H9 (cell line): ENCODE data around the gene POU1F1. TPM values are rescaled to one million over a fixed set of nuclear protein-coding genes. Genes with fewer than 3 reads are reported as not detected.

Experiments used
- DNase-seq: peaks from one replicate; pipeline ENCODE4 v3.0.0-alpha.2; 2017
- H2AFZ ChIP-seq: one replicate; pipeline ENCODE4 v1.6.1; 2013; ENCODE audit warnings: mild to moderate bottlenecking, low read length, control low read depth, moderate library complexity
- H2AK5ac ChIP-seq: 2 replicates; pipeline ENCODE4 v1.6.1; 2013; ENCODE audit warnings: low read length, control low read depth, mixed read lengths; ENCODE audit not compliant: insufficient read length
- H2BK120ac ChIP-seq: one replicate; pipeline ENCODE4 v1.6.1; 2013; ENCODE audit warnings: low read depth, mild to moderate bottlenecking, low read length, control low read depth, inconsistent platforms; ENCODE audit not compliant: poor library complexity, severe bottlenecking
- H2BK12ac ChIP-seq: 2 replicates; pipeline ENCODE4 v1.6.1; 2013; ENCODE audit warnings: low read length, control low read depth, mixed read lengths, low read depth; ENCODE audit not compliant: insufficient read length
- H2BK15ac ChIP-seq: 2 replicates; pipeline ENCODE4 v1.6.1; 2013; ENCODE audit warnings: low read depth, low read length, control low read depth
- H2BK20ac ChIP-seq: one replicate; pipeline ENCODE4 v1.6.1; 2013; ENCODE audit warnings: low read depth, mild to moderate bottlenecking, low read length, control low read depth, inconsistent platforms; ENCODE audit not compliant: poor library complexity, severe bottlenecking
- H2BK5ac ChIP-seq: 2 replicates; pipeline ENCODE4 v1.6.1; 2013; ENCODE audit warnings: low read length, control low read depth, mixed read lengths; ENCODE audit not compliant: insufficient read length
- H3K14ac ChIP-seq: 2 replicates; pipeline ENCODE4 v1.6.1; 2013; ENCODE audit warnings: low read length, control low read depth; ENCODE audit not compliant: insufficient read depth
- H3K18ac ChIP-seq: 2 replicates; pipeline ENCODE4 v1.6.1; 2013; ENCODE audit warnings: low read depth, mild to moderate bottlenecking, mixed read lengths, low read length, control low read depth; ENCODE audit not compliant: insufficient read length
- H3K23ac ChIP-seq: 2 replicates; pipeline ENCODE4 v1.6.1; 2013; ENCODE audit warnings: low read length, control low read depth, mixed read lengths, low read depth; ENCODE audit not compliant: insufficient read length
- H3K23me2 ChIP-seq: 2 replicates; pipeline ENCODE4 v1.6.1; 2013; ENCODE audit warnings: low read depth, mild to moderate bottlenecking, mixed read lengths, low read length, control low read depth; ENCODE audit not compliant: insufficient read length, poor library complexity, severe bottlenecking
- H3K27ac ChIP-seq: 2 replicates; pipeline ENCODE4 v1.5.1; 2013; ENCODE audit warnings: low read length, control low read depth, mixed read lengths, low read depth; ENCODE audit not compliant: insufficient read length
- H3K27me3 ChIP-seq: 2 replicates; pipeline ENCODE4 v1.6.1; 2013; ENCODE audit warnings: low read length, control low read depth, inconsistent platforms; ENCODE audit not compliant: insufficient read depth
- H3K4ac ChIP-seq: 2 replicates; pipeline ENCODE4 v1.6.1; 2013; ENCODE audit warnings: low read depth, mild to moderate bottlenecking, control low read depth, inconsistent platforms, low read length, moderate library complexity
- H3K4me1 ChIP-seq: 2 replicates; pipeline ENCODE4 v1.6.1; 2013; ENCODE audit warnings: low read length, control low read depth, inconsistent platforms; ENCODE audit not compliant: insufficient read depth
- H3K4me2 ChIP-seq: 2 replicates; pipeline ENCODE4 v1.6.1; 2013; ENCODE audit warnings: low read length, control low read depth, mixed read lengths; ENCODE audit not compliant: insufficient read length, insufficient read depth
- H3K56ac ChIP-seq: 2 replicates; pipeline ENCODE4 v1.6.1; 2013; ENCODE audit warnings: low read depth, mild to moderate bottlenecking, mixed read lengths, low read length, control low read depth; ENCODE audit not compliant: insufficient read length
- H3K79me1 ChIP-seq: 2 replicates; pipeline ENCODE4 v1.6.1; 2013; ENCODE audit warnings: low read depth, mild to moderate bottlenecking, moderate library complexity, low read length, control low read depth, inconsistent platforms; ENCODE audit not compliant: insufficient read depth, poor library complexity, severe bottlenecking
- H3K79me2 ChIP-seq: 2 replicates; pipeline ENCODE4 v1.6.1; 2013; ENCODE audit warnings: low read length, control low read depth, inconsistent platforms; ENCODE audit not compliant: insufficient read depth
- H3K9ac ChIP-seq: 2 replicates; pipeline ENCODE4 v1.6.1; 2013; ENCODE audit warnings: low read length, control low read depth, mixed read lengths; ENCODE audit not compliant: insufficient read length; ENCODE audit errors: extremely low read depth
- H3K9me3 ChIP-seq: one replicate; pipeline ENCODE4 v1.6.1; 2013; ENCODE audit warnings: low read depth, low read length, inconsistent platforms; ENCODE audit not compliant: control insufficient read depth
- H3T11ph ChIP-seq: one replicate; pipeline ENCODE4 v1.6.1; 2013; ENCODE audit warnings: mild to moderate bottlenecking, low read length, control low read depth, inconsistent platforms
- H4K20me1 ChIP-seq: one replicate; pipeline ENCODE4 v1.6.1; 2013; ENCODE audit not compliant: control insufficient read depth, insufficient read length, insufficient read depth
- H4K5ac ChIP-seq: 2 replicates; pipeline ENCODE4 v1.6.1; 2013; ENCODE audit warnings: low read depth, mild to moderate bottlenecking, mixed read lengths, low read length, control low read depth; ENCODE audit not compliant: insufficient read length
- H4K8ac ChIP-seq: replicated peaks from 2 replicates; pipeline ENCODE4 v1.6.1; 2013; ENCODE audit warnings: low read length, control low read depth, mixed read lengths, low read depth; ENCODE audit not compliant: insufficient read length
- H4K91ac ChIP-seq: 2 replicates; pipeline ENCODE4 v1.6.1; 2013; ENCODE audit warnings: low read depth, mild to moderate bottlenecking, moderate library complexity, mixed read lengths, low read length, control low read depth; ENCODE audit not compliant: insufficient read length
- H3K27ac Mint-ChIP-seq, 3 experiments: 2 replicates in 2 of 3; 3 replicates in 1 of 3; pipeline ENCODE4 v1.8.0; 2020 to 2021; ENCODE audit warnings: mixed read lengths in 3 of 3, mild to moderate bottlenecking in 1 of 3, moderate library complexity in 1 of 3
- H3K27me3 Mint-ChIP-seq: 2 replicates; pipeline ENCODE4 v1.8.0; 2021; ENCODE audit warnings: low read depth, mild to moderate bottlenecking, moderate library complexity, mixed read lengths
- H3K36me3 Mint-ChIP-seq, 3 experiments: 2 replicates in 2 of 3; 3 replicates in 1 of 3; pipeline ENCODE4 v1.8.0; 2020 to 2021; ENCODE audit warnings: low read depth in 3 of 3, mixed read lengths in 3 of 3; ENCODE audit not compliant: insufficient read depth in 1 of 3
- H3K4me1 Mint-ChIP-seq, 2 experiments: 2 replicates each; pipeline ENCODE4 v1.8.0; 2020; ENCODE audit warnings: mixed read lengths in 2 of 2
- H3K4me3 Mint-ChIP-seq, 2 experiments: 2 replicates in 1 of 2; 3 replicates in 1 of 2; pipeline ENCODE4 v1.8.0; 2020 to 2021; ENCODE audit warnings: mild to moderate bottlenecking in 2 of 2, mixed read lengths in 2 of 2, moderate library complexity in 1 of 2
- H3K9me3 Mint-ChIP-seq, 2 experiments: 2 replicates in 1 of 2; 3 replicates in 1 of 2; pipeline ENCODE4 v1.8.0; 2020; ENCODE audit warnings: mild to moderate bottlenecking in 2 of 2, mixed read lengths in 2 of 2, moderate library complexity in 1 of 2
- WGBS: extraction: QIAGEN DNeasy Blood & Tissue Kit; methylation state at CpG from one replicate; pipeline ENCODE4 v1.1.7; 2013; ENCODE audit warnings: missing lambda C conversion rate, low lambda C conversion rate, mixed read lengths; ENCODE audit not compliant: insufficient read length; ENCODE audit errors: extremely low coverage; 5-methylcytosine and 5-hydroxymethylcytosine counted together
- total RNA-seq: library from RNA; stranded (reverse); gene quantifications from 2 replicates; pipeline ENCODE4 v1.2.1, GENCODE V29; 2021
- TF ChIP-seq, protein P1 (sequence below): fragments of 200-600 bp; sonication (generic); conservative IDR thresholded peaks from 3 replicates; pipeline ENCODE4 v1.8.0; 2021; ENCODE audit warnings: antibody characterized with exemption, mild to moderate bottlenecking

POU1F1 gene
- total RNA-seq, 1 experiment from 2014 or later = not detected

DNA sequence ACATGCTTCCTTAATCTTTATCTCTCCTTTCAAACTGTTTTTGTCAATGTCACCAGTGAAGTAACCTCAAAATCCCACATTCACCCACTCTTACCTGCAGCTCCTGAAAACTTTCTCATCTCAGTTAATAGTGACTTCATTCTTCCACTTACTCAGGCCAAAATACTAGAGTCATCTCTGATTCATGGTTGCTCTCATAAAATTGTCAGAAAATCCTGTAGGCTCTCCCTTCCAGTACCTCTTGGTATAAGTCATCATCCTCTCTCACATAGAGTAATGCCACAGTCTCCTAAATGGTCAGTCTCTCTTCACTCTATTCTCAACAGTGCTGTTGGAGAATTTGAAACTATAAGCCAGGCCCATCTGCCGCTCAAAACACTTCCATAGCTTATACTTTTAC lies 34.9 kb upstream of the POU1F1 start:
- H3K27ac ChIP-seq = no peak overlapping the region
- H3K18ac ChIP-seq = no peak overlapping the region
- H3K27me3 Mint-ChIP-seq = no peaks in the 10 kb centered on the region
- H4K20me1 ChIP-seq = no peaks in the 10 kb centered on the region
- H3K4me1 Mint-ChIP-seq = peaks cover 3 to 4% of the 10 kb centered on the region in 2 experiments; a peak in 1 of 4 replicates
- TF ChIP-seq, protein P1, sequence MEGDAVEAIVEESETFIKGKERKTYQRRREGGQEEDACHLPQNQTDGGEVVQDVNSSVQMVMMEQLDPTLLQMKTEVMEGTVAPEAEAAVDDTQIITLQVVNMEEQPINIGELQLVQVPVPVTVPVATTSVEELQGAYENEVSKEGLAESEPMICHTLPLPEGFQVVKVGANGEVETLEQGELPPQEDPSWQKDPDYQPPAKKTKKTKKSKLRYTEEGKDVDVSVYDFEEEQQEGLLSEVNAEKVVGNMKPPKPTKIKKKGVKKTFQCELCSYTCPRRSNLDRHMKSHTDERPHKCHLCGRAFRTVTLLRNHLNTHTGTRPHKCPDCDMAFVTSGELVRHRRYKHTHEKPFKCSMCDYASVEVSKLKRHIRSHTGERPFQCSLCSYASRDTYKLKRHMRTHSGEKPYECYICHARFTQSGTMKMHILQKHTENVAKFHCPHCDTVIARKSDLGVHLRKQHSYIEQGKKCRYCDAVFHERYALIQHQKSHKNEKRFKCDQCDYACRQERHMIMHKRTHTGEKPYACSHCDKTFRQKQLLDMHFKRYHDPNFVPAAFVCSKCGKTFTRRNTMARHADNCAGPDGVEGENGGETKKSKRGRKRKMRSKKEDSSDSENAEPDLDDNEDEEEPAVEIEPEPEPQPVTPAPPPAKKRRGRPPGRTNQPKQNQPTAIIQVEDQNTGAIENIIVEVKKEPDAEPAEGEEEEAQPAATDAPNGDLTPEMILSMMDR = no peak
- H4K8ac ChIP-seq = no peak overlapping the region
- H3K9me3 ChIP-seq = no peaks in the 10 kb centered on the region
- H4K91ac ChIP-seq = no peak overlapping the region
- no peak overlapping the region for H3K23ac ChIP-seq
- H3K79me1 ChIP-seq = no peaks in the 10 kb centered on the region
- no peak overlapping the region for H2BK5ac ChIP-seq
- no peak for DNase-seq
- no peak overlapping the region for H3T11ph ChIP-seq
- no peak overlapping the region for H3K56ac ChIP-seq
- H3K27ac Mint-ChIP-seq = no peak overlapping the region
- H3K4me2 ChIP-seq = no peak overlapping the region
- no peak overlapping the region for H3K14ac ChIP-seq
- H2AK5ac ChIP-seq = no peak overlapping the region
- H3K36me3 Mint-ChIP-seq = no peaks in the 10 kb centered on the region
- H2AFZ ChIP-seq = no peak overlapping the region
- WGBS = no CpG with 5 or more reads among the region's 1 CpG
- H3K27me3 ChIP-seq = no peaks in the 10 kb centered on the region
- no peak overlapping the region for H3K9ac ChIP-seq
- no peak overlapping the region for H4K5ac ChIP-seq
- no peaks in the 10 kb centered on the region for H3K4me1 ChIP-seq
- no peak overlapping the region for H2BK120ac ChIP-seq
- no peak overlapping the region for H2BK15ac ChIP-seq
- peaks cover 0 to 3% of the 10 kb centered on the region in 2 experiments; a peak in 1 of 5 replicates for H3K9me3 Mint-ChIP-seq
- H3K4ac ChIP-seq = no peak overlapping the region
- no peak overlapping the region for H3K4me3 Mint-ChIP-seq
- no peak overlapping the region for H2BK20ac ChIP-seq
- no peaks in the 10 kb centered on the region for H3K79me2 ChIP-seq
- no peaks in the 10 kb centered on the region for H3K23me2 ChIP-seq
- H2BK12ac ChIP-seq = no peak overlapping the region
